NCI-H460 (cell line): ENCODE results near the gene SLC39A11. TPM values are rescaled to one million over a fixed set of nuclear protein-coding genes. Genes with fewer than 3 reads are reported as not detected.
"Not testable (repeated sequence)": the region's sequence is repeated elsewhere in the genome, so short reads cannot be mapped to it uniquely, and the experiment has no call there.

ENCODE experiments used
- DNase-seq: peaks from one replicate; pipeline ENCODE4 v3.0.0-alpha.2; 2016; ENCODE audit warnings: low read depth; ENCODE audit errors: extremely low read depth
- total RNA-seq: library from RNA; depleted of rRNA; stranded (reverse); fragments of >200 nt; shearing (Covaris generic); gene quantifications from 2 replicates; pipeline ENCODE4 v1.2.3, GENCODE V29; 2014

Gene SLC39A11
- total RNA-seq, 1 experiment from 2014 or later: 14.5 TPM

DNA sequence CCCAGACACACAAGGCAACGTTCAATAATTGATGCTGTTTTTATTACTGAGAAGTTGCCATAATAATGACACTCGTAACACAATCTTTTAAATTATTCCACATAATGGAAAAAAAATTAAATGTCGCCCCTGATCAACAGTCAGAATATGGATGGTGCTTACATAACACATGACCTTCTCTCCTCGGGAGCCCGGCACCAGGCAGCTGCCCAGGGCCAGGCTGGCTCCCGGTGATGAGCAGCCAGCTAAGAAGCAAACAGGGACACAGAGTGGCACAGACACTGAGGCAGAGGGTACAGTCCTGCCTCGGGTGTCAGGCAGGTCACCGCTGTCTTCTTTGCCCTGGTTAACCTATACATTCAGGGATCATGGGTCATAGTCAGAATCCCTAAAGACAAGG lies 137.9 kb downstream of the SLC39A11 start:
- no peak for DNase-seq

DNA sequence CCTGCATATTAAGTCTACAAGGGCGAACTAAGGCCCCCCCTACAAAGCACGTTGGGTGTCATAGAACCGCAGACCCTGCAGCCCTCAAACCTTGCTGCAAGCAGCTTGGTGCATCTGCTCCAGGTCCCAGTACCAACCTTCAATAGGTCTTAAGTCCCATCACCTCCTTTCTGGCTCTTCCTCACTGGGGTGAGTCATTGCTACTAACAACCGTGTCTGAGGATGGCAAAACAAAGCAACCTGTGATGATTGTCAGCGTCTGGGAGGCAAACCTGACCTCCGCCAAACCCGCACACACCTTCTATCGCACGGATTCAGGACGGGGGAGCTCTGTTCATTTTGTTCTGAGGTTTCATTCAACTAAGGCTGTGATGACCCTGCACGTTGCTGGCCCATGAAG lies 138.9 kb downstream of the SLC39A11 start:
- no peak for DNase-seq

- no peak for DNase-seq
Observed at GRCh38 chr17:72952641-72953315, 139.7 kb downstream of the SLC39A11 start.

GRCh38 chr17:72952220-72952619 lies 140.3 kb downstream of the SLC39A11 start:
- no peak for DNase-seq

- DNase-seq: no peak
Observed at GRCh38 chr17:72950242-72950931, 142.1 kb downstream of the SLC39A11 start.

DNA sequence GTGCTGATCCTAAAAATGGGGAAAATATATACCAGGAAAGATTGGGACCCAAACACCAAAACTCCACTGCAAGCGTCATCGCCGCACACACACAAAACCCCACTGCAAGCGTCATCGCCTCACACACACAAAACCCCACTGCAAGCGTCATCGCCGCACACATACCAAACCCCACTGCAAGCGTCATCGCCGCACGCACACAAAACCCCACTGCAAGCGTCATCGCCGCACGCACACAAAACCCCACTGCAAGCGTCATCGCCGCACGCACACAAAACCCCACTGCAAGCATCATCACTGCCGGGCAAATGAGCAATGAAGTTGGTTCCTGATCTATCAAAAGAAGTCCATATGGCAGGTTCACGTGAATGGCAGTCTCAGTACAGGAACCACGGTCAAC lies 144.4 kb downstream of the SLC39A11 start:
- no peak for DNase-seq

- DNase-seq: no peak
Observed at GRCh38 chr17:72947475-72947874, 145.0 kb downstream of the SLC39A11 start.

DNA sequence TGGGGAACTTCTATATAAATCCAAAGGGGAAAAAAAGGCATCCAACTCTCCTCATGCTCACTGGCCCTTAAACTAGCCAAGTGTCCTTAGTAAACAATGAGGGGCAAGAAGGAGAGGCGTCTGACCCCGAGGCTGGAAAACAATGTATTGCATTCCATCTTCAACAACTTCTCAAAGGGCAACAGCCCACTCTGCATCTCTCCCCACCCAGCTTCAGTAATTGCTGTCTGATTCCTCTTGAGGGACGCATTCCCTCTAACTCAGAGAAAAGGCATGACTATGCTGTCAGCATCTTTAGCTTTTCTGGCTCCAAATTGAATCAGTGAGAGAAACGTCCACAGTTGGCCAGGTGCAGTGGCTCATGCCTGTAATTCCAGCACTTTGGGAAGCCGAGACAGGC lies 145.8 kb downstream of the SLC39A11 start:
- no peak for DNase-seq

- no peak for DNase-seq
Observed at GRCh38 chr17:72946156-72946555, 146.3 kb downstream of the SLC39A11 start.

DNA sequence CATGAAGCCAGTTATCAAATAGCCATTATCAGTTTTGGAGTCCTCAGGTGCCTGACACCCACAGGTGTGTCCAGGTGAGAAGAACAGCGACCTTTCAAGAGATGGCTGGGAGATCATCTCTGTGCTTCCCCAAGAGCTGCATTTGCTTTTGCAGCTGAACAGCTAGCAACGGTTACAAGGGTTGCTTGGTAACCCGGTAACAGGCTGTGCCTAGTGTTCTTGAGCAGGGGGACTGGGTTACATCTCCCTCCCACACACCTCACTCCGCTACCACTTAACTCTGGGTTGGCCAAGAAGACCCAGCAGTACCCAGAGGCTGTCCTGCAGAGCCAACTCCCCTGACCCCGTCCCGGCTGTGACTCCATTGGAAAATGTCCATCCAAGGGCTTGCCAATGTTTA lies 147.0 kb downstream of the SLC39A11 start:
- no peak for DNase-seq

- no peak for DNase-seq
Observed at GRCh38 chr17:72943826-72944689, 148.4 kb downstream of the SLC39A11 start.

DNA sequence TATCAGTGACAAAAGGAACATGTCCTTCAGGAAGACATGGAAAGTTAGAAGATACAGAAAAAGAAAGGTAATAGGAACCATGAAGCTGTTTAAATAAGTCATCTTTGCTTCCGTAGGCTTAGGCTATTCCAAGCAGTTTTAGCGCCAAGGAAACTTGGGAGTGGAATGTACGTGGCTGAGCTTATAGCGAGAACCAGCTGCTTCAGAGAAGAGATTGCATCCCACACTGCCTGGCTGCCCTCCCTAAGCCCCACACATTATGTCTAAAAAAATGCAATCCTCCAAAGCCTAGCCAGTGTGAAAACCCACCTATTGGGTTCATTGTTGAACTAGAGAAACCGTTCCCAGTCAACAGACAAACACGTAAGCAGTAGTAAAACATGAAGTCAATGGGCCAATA lies 149.9 kb downstream of the SLC39A11 start:
- DNase-seq: no peak

DNA sequence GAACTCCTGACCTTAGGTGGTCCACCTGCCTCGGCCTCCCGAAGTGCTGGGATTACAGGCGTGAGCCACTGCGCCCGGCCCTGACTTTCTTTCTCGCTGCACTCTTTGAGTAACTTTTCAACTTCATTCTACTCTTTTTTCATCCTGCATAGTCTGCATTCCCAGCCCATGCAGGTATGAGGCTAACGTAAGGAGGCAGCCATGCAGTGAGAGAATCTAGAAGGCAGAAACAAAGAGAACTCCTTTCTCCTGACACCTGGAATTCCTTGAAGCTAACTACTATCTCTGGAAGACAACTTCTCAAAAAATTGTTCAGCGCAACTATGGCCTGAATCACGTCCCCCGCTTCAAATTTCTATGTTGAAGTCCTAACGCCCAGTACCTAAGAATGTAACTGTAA lies 152.0 kb downstream of the SLC39A11 start:
- no peak for DNase-seq

GRCh38 chr17:72938482-72938881 lies 154.0 kb downstream of the SLC39A11 start:
- no peak for DNase-seq

- DNase-seq: no peak
Observed at GRCh38 chr17:72937707-72938106, 154.8 kb downstream of the SLC39A11 start.

- not testable (repeated sequence) for DNase-seq
Observed at GRCh38 chr17:72937254-72937653, 155.2 kb downstream of the SLC39A11 start.

GRCh38 chr17:72935984-72936383 lies 156.5 kb downstream of the SLC39A11 start:
- DNase-seq: no peak

DNA sequence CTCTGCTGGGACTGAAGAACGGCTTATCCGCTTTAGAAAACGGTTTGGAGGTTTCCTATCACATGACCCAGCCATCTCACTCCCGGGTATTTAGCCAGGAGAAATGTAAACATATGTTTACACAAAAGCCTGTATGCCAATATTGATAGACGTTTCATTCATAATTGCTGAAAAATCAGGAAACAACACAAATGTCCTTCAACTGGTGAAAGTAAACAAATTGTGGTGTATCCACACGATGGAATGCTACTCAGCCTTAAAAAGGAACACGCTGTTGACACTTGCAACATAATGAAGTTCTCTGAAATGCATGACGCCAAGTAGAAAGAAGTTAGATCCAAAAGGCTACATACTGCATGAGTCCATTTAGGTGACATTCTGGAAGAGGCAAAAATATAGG lies 157.6 kb downstream of the SLC39A11 start:
- DNase-seq: no peak

DNA sequence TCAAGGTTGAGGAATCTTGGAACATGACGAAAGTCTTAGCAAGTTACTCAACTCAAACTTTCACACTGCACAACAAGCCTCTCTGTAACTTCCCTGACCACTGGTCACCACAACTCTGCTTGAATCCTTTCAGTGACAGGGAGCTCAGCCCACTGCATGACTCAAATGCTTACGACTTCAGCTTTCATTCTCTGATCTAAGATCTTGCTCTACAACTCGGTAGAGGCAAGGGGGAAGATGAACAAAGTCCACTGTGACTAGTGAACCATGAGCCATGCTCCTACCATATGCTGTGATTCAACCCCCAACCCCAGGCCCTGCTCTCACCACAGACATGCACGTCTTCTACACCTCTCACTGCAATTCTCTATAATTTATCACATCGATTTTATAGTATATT lies 160.9 kb downstream of the SLC39A11 start:
- no peak for DNase-seq

DNA sequence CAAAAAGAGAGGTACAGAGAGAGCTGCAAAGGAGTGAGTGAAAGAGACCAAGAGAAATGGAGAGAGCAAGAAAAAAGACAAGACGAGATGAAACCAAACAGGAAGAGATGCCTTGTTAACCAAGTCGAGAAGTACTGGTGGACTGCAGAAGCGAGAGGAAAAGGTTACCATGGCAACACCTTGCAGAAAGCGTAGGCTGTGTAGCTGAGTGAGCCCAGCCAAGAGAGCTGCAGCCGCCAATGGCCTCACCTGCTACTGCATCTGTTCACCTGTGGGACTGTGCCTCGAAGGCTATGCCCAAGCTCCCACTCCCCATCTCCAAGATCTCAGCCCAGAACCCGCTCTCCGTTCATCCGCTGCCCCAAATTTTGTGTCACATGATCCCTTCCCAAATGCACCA lies 161.3 kb downstream of the SLC39A11 start:
- no peak for DNase-seq

- DNase-seq: no peak
Observed at GRCh38 chr17:72930031-72930430, 162.5 kb downstream of the SLC39A11 start.
